Neural cell (in vitro differentiated cells): ENCODE measurements around the gene SNTG2. TPM values are rescaled to one million over a fixed set of nuclear protein-coding genes. Genes with fewer than 3 reads are reported as not detected.

ENCODE experiments used
- H2AFZ ChIP-seq: fragments of 200-600, 300-800 bp; sonication (generic), shearing (Covaris generic); 2 replicates; pipeline ENCODE4 v1.6.0; 2014; ENCODE audit warnings: low read depth, mild to moderate bottlenecking, antibody characterized with exemption, low read length, moderate library complexity
- H3F3A ChIP-seq: fragments of 200-600 bp; shearing (Covaris generic); 2 replicates; pipeline ENCODE4 v1.6.1; 2016; ENCODE audit warnings: mild to moderate bottlenecking, moderate library complexity, mixed read lengths, antibody characterized with exemption, low read length; ENCODE audit not compliant: insufficient read depth, poor library complexity, severe bottlenecking
- H3K27ac ChIP-seq: fragments of 200-600, 300-800 bp; sonication (generic), shearing (Covaris generic); 2 replicates; pipeline ENCODE4 v1.5.1; 2014; ENCODE audit warnings: mild to moderate bottlenecking, low read length, moderate library complexity
- H3K27me3 ChIP-seq: fragments of 300-800, 200-600 bp; sonication (generic), shearing (Covaris generic); 2 replicates; pipeline ENCODE4 v1.6.0; 2014; ENCODE audit warnings: mild to moderate bottlenecking, low read depth, low read length, moderate library complexity; ENCODE audit not compliant: insufficient read depth
- H3K36me3 ChIP-seq: fragments of 300-800, 200-600 bp; sonication (generic), shearing (Covaris generic); 2 replicates; pipeline ENCODE4 v1.5.1; 2014; ENCODE audit warnings: mild to moderate bottlenecking, antibody characterized with exemption, low read length, moderate library complexity; ENCODE audit not compliant: insufficient read depth
- H3K4me2 ChIP-seq: fragments of 300-800, 200-600 bp; sonication (generic), shearing (Covaris generic); 2 replicates; pipeline ENCODE4 v1.6.0; 2014; ENCODE audit warnings: mild to moderate bottlenecking, low read length
- H3K4me3 ChIP-seq: fragments of 300-800, 200-600 bp; sonication (generic), shearing (Covaris generic); 2 replicates; pipeline ENCODE4 v1.5.1; 2014; ENCODE audit warnings: mild to moderate bottlenecking, low read length, moderate library complexity
- H3K79me2 ChIP-seq: fragments of 200-600 bp; shearing (Covaris generic); replicated peaks from 2 replicates; pipeline ENCODE4 v1.6.0; 2014; ENCODE audit warnings: mild to moderate bottlenecking, low read length, moderate library complexity; ENCODE audit not compliant: insufficient read depth
- H3K9ac ChIP-seq: fragments of 300-800, 200-600 bp; sonication (generic), shearing (Covaris generic); 2 replicates; pipeline ENCODE4 v1.6.1; 2016; ENCODE audit warnings: mild to moderate bottlenecking, low read length, mixed read lengths
- H3K9me2 ChIP-seq: fragments of 200-600 bp; shearing (Covaris generic); 2 replicates; pipeline ENCODE4 v1.6.1; 2016; ENCODE audit warnings: mild to moderate bottlenecking, low read length, mixed read lengths; ENCODE audit not compliant: insufficient read depth
- H3K9me3 ChIP-seq: fragments of 200-600, 300-800 bp; sonication (generic), shearing (Covaris generic); 2 replicates; pipeline ENCODE4 v1.6.1; 2016; ENCODE audit warnings: mild to moderate bottlenecking, mixed run types, low read length, moderate library complexity, mixed read lengths
- H4K20me1 ChIP-seq: fragments of 200-600 bp; shearing (Covaris generic); 2 replicates; pipeline ENCODE4 v1.6.1; 2016; ENCODE audit warnings: mild to moderate bottlenecking, mixed run types; ENCODE audit not compliant: insufficient read depth
- EP300 ChIP-seq: fragments of 450-650 bp; conservative IDR thresholded peaks from 2 replicates; pipeline ENCODE4 v1.6.1; 2014; ENCODE audit warnings: antibody characterized with exemption, mild to moderate bottlenecking, moderate library complexity; ENCODE audit not compliant: poor library complexity, severe bottlenecking
- EZH2 ChIP-seq: fragments of 200-600, 300-800 bp; shearing (Covaris generic), sonication (generic); IDR thresholded peaks from 2 replicates; pipeline ENCODE4 v1.6.1; 2014; ENCODE audit warnings: antibody characterized with exemption, low read length, borderline replicate concordance, mild to moderate bottlenecking; ENCODE audit not compliant: insufficient read depth, poor library complexity, severe bottlenecking
- MXI1 ChIP-seq: fragments of 450-650 bp; conservative IDR thresholded peaks from 2 replicates; pipeline ENCODE4 v1.6.1; 2014; ENCODE audit warnings: antibody characterized with exemption, mild to moderate bottlenecking; ENCODE audit not compliant: poor library complexity, severe bottlenecking
- POLR2AphosphoS5 ChIP-seq: IDR thresholded peaks from 2 replicates; pipeline ENCODE4 v1.6.1; 2012
- RAD21 ChIP-seq: fragments of 450-650 bp; conservative IDR thresholded peaks from 2 replicates; pipeline ENCODE4 v1.6.1; 2014; ENCODE audit warnings: antibody characterized with exemption, mild to moderate bottlenecking, moderate library complexity
- SMC3 ChIP-seq: fragments of 450-650 bp; conservative IDR thresholded peaks from 2 replicates; pipeline ENCODE4 v1.6.1; 2014; ENCODE audit warnings: antibody characterized with exemption, mild to moderate bottlenecking, moderate library complexity; ENCODE audit not compliant: poor library complexity
- TAF1 ChIP-seq: IDR thresholded peaks from 2 replicates; pipeline ENCODE4 v1.6.1; 2012; ENCODE audit warnings: low read depth
- polyA plus RNA-seq: library from polyadenylated mRNA; depleted of rRNA; stranded (reverse); fragments of >200 nt; gene quantifications from 2 replicates; pipeline ENCODE4 v1.2.3, GENCODE V29; 2014
- TF ChIP-seq, protein P1 (sequence below): fragments of 450-650 bp; IDR thresholded peaks from 2 replicates; pipeline ENCODE4 v1.5.1; 2014; ENCODE audit warnings: antibody characterized with exemption, mild to moderate bottlenecking, moderate library complexity; ENCODE audit not compliant: poor library complexity, severe bottlenecking
- TF ChIP-seq, protein P2 (sequence below): IDR thresholded peaks from 2 replicates; pipeline ENCODE4 v1.6.1; 2012; ENCODE audit warnings: borderline replicate concordance

The SNTG2 gene
- polyA plus RNA-seq, 1 donor from 2014 or later, result not detected

DNA sequence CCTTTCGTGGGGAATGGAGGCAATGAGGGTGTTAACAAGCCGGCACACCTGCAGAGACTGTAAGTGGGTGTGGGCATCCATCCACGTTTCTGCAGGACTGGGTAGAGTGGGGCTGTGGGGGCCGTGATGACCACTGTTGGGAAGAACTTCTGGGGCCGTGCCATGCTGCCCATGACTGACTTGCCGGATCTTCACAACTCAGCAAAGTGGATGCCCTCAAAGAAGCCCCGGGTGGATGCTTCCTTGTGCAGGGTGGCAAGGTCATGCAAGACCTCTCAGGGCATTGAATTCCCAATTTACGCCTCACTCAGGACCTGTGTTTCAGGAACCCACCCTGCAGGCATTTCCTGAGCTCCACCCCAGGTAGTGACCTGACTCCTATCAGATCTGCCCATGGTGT, 319.2 kb downstream of the SNTG2 start:
- TF ChIP-seq SMC3 (no peak), EZH2 (no peak), EP300 (no peak), TAF1 (no peak), POLR2AphosphoS5 (no peak), RAD21 (no peak), MXI1 (no peak)
- TF ChIP-seq, protein P1, sequence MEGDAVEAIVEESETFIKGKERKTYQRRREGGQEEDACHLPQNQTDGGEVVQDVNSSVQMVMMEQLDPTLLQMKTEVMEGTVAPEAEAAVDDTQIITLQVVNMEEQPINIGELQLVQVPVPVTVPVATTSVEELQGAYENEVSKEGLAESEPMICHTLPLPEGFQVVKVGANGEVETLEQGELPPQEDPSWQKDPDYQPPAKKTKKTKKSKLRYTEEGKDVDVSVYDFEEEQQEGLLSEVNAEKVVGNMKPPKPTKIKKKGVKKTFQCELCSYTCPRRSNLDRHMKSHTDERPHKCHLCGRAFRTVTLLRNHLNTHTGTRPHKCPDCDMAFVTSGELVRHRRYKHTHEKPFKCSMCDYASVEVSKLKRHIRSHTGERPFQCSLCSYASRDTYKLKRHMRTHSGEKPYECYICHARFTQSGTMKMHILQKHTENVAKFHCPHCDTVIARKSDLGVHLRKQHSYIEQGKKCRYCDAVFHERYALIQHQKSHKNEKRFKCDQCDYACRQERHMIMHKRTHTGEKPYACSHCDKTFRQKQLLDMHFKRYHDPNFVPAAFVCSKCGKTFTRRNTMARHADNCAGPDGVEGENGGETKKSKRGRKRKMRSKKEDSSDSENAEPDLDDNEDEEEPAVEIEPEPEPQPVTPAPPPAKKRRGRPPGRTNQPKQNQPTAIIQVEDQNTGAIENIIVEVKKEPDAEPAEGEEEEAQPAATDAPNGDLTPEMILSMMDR, result no peak
- TF ChIP-seq, protein P2, sequence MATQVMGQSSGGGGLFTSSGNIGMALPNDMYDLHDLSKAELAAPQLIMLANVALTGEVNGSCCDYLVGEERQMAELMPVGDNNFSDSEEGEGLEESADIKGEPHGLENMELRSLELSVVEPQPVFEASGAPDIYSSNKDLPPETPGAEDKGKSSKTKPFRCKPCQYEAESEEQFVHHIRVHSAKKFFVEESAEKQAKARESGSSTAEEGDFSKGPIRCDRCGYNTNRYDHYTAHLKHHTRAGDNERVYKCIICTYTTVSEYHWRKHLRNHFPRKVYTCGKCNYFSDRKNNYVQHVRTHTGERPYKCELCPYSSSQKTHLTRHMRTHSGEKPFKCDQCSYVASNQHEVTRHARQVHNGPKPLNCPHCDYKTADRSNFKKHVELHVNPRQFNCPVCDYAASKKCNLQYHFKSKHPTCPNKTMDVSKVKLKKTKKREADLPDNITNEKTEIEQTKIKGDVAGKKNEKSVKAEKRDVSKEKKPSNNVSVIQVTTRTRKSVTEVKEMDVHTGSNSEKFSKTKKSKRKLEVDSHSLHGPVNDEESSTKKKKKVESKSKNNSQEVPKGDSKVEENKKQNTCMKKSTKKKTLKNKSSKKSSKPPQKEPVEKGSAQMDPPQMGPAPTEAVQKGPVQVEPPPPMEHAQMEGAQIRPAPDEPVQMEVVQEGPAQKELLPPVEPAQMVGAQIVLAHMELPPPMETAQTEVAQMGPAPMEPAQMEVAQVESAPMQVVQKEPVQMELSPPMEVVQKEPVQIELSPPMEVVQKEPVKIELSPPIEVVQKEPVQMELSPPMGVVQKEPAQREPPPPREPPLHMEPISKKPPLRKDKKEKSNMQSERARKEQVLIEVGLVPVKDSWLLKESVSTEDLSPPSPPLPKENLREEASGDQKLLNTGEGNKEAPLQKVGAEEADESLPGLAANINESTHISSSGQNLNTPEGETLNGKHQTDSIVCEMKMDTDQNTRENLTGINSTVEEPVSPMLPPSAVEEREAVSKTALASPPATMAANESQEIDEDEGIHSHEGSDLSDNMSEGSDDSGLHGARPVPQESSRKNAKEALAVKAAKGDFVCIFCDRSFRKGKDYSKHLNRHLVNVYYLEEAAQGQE, result no peak
- Histone ChIP-seq H3F3A (peaks cover 4% of the 10 kb centered on the region), H3K9me2 (no peaks in the 10 kb centered on the region), H2AFZ (no peak overlapping the region), H3K9ac (no peak overlapping the region), H3K79me2 (no peaks in the 10 kb centered on the region), H3K36me3 (no peaks in the 10 kb centered on the region), H3K27me3 (no peaks in the 10 kb centered on the region), H3K4me3 (no peak overlapping the region), H3K9me3 (peaks cover 3% of the 10 kb centered on the region), H3K4me2 (no peak overlapping the region), H3K27ac (no peak overlapping the region), H4K20me1 (no peaks in the 10 kb centered on the region)

DNA sequence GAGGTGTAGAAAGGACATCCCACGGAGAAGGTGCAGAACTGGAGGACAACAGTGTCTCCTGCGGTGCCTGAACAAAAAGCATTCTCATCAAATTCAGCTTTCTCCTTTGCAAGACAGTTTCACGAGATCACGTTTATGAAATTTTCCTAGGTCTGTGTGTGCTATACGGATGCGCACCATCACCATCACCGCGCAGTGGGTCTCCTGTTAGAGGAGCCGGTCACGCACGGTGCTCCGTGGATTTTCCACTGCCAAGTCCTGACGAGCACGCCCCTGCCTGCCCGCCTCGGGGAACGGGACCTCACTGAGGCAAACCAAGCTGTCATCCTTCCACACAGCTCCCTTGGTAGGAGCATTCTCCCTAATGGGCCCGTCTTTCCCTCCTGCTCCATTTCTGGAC, 322.2 kb downstream of the SNTG2 start:
- TF ChIP-seq EP300, result no peak
- no peak for TF ChIP-seq MXI1
- TF ChIP-seq TAF1, result no peak
- no peak for TF ChIP-seq POLR2AphosphoS5
- no peak for TF ChIP-seq EZH2
- TF ChIP-seq, protein P1, result no peak
- TF ChIP-seq, protein P2, result no peak
- no peak for TF ChIP-seq RAD21
- TF ChIP-seq SMC3, result no peak
- Histone ChIP-seq H3K4me2 (no peak overlapping the region), H3F3A (no peaks in the 10 kb centered on the region), H3K79me2 (no peaks in the 10 kb centered on the region), H3K4me3 (no peak overlapping the region), H3K9me3 (peaks cover 13% of the 10 kb centered on the region), H3K9me2 (no peaks in the 10 kb centered on the region), H3K9ac (no peak overlapping the region), H3K27ac (no peak overlapping the region), H4K20me1 (no peaks in the 10 kb centered on the region), H3K36me3 (no peaks in the 10 kb centered on the region), H3K27me3 (no peaks in the 10 kb centered on the region), H2AFZ (no peak overlapping the region)
